Thyroid gland (tissue), 4 donors: Measurements from ENCODE around the gene SSUH2. TPM values are rescaled to one million over a fixed set of nuclear protein-coding genes. Genes with fewer than 3 reads are reported as not detected.

ENCODE experiments used
- DNase-seq, 2 donors: peaks; one replicate each; pipeline ENCODE4 v3.0.0-alpha.2; 2019
- H3K27ac ChIP-seq, 3 donors: fragments of 200-600 bp; sonication (generic); 1 replicate in 2 of 3; 2 replicates in 1 of 3; pipeline ENCODE4 v1.5.1; 2016 to 2019; ENCODE audit warnings: mild to moderate bottlenecking in 1 of 3, moderate library complexity in 1 of 3
- H3K27me3 ChIP-seq: fragments of 200-600 bp; sonication (generic); one replicate; pipeline ENCODE4 v1.5.1; 2019
- H3K36me3 ChIP-seq, 2 donors: fragments of 200-600 bp; sonication (generic); one replicate each; pipeline ENCODE4 v1.5.1; 2016 to 2019
- H3K4me1 ChIP-seq, 2 donors: fragments of 200-600 bp; sonication (generic); one replicate each; pipeline ENCODE4 v1.5.1; 2017 to 2019
- H3K4me3 ChIP-seq, 3 donors: fragments of 200-600 bp; sonication (generic); replicated peaks in 1 of 3; 1 replicate in 2 of 3; 2 replicates in 1 of 3; pipeline ENCODE4 v1.5.1; 2016; ENCODE audit warnings: mild to moderate bottlenecking in 1 of 3
- H3K9me3 ChIP-seq: fragments of 200-600 bp; sonication (generic); one replicate; pipeline ENCODE4 v1.5.1; 2017
- CTCF ChIP-seq, 6 experiments: fragments of 200-600 bp in 3 of 6; fragments of 450-650 bp in 3 of 6; sonication (generic) in 3 of 6; IDR thresholded peaks; one replicate each; pipeline ENCODE4 v1.5.1; 2016 to 2019; ENCODE audit warnings: antibody characterized with exemption in 6 of 6, mild to moderate bottlenecking in 2 of 6, inconsistent platforms in 1 of 6, moderate library complexity in 1 of 6
- POLR2A ChIP-seq, 2 donors: fragments of 450-650 bp; IDR thresholded peaks; one replicate each; pipeline ENCODE4 v1.6.1; 2017; ENCODE audit warnings: antibody characterized with exemption in 2 of 2, mild to moderate bottlenecking in 2 of 2, moderate library complexity in 1 of 2
- WGBS, 2 donors: methylation state at CpG; one replicate each; pipeline ENCODE4 v1.1.5; 2017; 5-methylcytosine and 5-hydroxymethylcytosine counted together
- intact Hi-C: fragments of 100-400 bp; cut with DNase I; formaldehyde crosslinking; loops from one replicate; pipeline ENCODE4 v1.15.1; 2023
- total RNA-seq, 4 donors: library from RNA; depleted of rRNA; stranded (reverse); fragments of >200 nt; gene quantifications; one replicate each; pipeline ENCODE4 v1.2.3, GENCODE V29; 2016

The SSUH2 gene
- total RNA-seq, 4 donors from 2014 or later, result 0.11 to 1.0 (median 0.42) TPM; not detected in 1

- Histone ChIP-seq H3K4me3 (no peak overlapping the region), H3K27ac (no peak overlapping the region), H3K27me3 (no peaks in the 10 kb centered on the region), H3K9me3 (no peaks in the 10 kb centered on the region), H3K4me1 (no peaks in the 10 kb centered on the region), H3K36me3 (no peaks in the 10 kb centered on the region)
- no peak for TF ChIP-seq CTCF (IDR thresholded peaks at IDR 0.05)
- TF ChIP-seq POLR2A (IDR thresholded peaks at IDR 0.05), result no peak
- intact Hi-C loops, result no loop called here
- WGBS, 2 donors, result 87 to 91% methylated on average over 11 of the region's 12 CpGs
- no peak for DNase-seq
These were observed 2.8 kb upstream of the SSUH2 start for GRCh38 chr3:8647137-8647985.

- no peaks in the 10 kb centered on the region for H3K4me1 ChIP-seq
These were observed 1.8 kb upstream of the SSUH2 start for GRCh38 chr3:8646313-8646938.

GRCh38 chr3:8645712-8646111 is 1.1 kb upstream of the SSUH2 start:
- TF ChIP-seq CTCF (IDR thresholded peaks at IDR 0.05), result no peak
- no peaks in the 10 kb centered on the region for H3K9me3 ChIP-seq
- no peaks in the 10 kb centered on the region for H3K27me3 ChIP-seq
- no peak overlapping the region for H3K4me3 ChIP-seq
- H3K4me1 ChIP-seq, result no peaks in the 10 kb centered on the region
- no peaks in the 10 kb centered on the region for H3K36me3 ChIP-seq
- 75 to 81% methylated on average over 6 of the region's 6 CpGs for WGBS, 2 donors
- no peak overlapping the region for H3K27ac ChIP-seq
- no peak for DNase-seq
- intact Hi-C loops, result no loop called here

More at GRCh38 chr3:8646313-8646938, 1.8 kb upstream of the SSUH2 start:
- 85 to 91% methylated on average over 14 of the region's 14 CpGs for WGBS, 2 donors
- no peak for DNase-seq
- Histone ChIP-seq H3K27ac (no peak overlapping the region), H3K4me3 (no peak overlapping the region), H3K9me3 (no peaks in the 10 kb centered on the region), H3K27me3 (no peaks in the 10 kb centered on the region), H3K36me3 (no peaks in the 10 kb centered on the region)
- TF ChIP-seq CTCF (IDR thresholded peaks at IDR 0.05) (no peak), POLR2A (IDR thresholded peaks at IDR 0.05) (no peak)
- intact Hi-C loops, result no loop called here

GRCh38 chr3:8643693-8644365 is 769 bp downstream of the SSUH2 start:
- TF ChIP-seq CTCF (IDR thresholded peaks at IDR 0.05) (no peak), POLR2A (IDR thresholded peaks at IDR 0.05) (no peak)
- no peak for DNase-seq
- H3K4me1 ChIP-seq, result no peaks in the 10 kb centered on the region
- H3K36me3 ChIP-seq, result no peaks in the 10 kb centered on the region
- H3K27ac ChIP-seq, result no peak overlapping the region
- no peaks in the 10 kb centered on the region for H3K27me3 ChIP-seq
- intact Hi-C loops, result no loop called here
- 62 to 67% methylated on average over 10 of the region's 10 CpGs for WGBS, 2 donors
- H3K9me3 ChIP-seq, result no peaks in the 10 kb centered on the region
- H3K4me3 ChIP-seq, result no peak overlapping the region
